ENCODE data around the gene NOL3.

Gene NOL3

DNA sequence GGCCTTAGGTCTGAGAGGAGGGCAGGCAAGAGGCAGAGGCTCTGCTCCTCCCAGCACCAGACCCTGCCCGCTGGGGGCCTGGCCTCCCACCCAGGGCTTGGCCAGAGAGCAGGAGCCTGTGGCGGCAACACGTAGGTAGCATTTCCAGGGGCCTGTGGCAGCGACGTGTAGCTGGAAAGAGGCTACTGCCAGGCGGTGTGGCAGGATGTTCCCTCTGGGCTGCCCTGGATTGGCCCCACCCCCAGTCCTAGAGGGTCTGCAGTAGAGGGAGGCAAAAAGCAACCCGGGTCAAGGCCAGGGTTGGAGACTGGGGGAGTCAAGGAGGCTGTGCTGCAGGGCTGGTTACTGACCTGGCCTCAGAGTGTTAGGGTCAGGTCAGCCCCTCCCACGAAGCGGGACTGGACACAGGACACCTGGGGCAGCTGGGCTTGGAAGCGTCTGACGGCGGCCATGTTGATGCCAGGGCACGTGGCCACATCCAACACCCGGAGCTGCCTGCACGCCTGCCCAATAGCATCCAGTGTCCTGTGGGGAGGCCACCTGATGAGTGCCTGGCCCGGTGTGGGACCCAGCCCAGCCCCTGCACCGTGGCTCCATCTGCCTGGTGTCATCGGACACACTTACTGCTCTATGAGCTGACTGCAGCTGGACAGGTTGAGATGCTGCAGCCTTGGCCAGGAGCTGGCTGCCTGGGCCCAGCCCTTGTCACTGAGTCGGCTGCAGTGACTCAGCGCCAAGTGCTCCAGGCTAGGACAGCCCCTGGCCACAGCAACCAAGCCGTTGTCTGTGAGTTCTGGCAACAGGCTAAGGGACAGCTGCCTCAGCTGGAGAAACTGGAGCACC lies 37.1 kb downstream of the NOL3 start:
- no peak for DNase-seq

- DNase-seq, result no peak
Measured at GRCh38 chr16:67208154-67208896, 38.0 kb downstream of the NOL3 start.

- no peak for DNase-seq
Measured at GRCh38 chr16:67209565-67209964, 39.2 kb downstream of the NOL3 start.

- DNase-seq, result no peak
Measured at GRCh38 chr16:67210069-67210937, 40.0 kb downstream of the NOL3 start.

- no peak for DNase-seq
Measured at GRCh38 chr16:67211674-67212073, 41.3 kb downstream of the NOL3 start.

DNA sequence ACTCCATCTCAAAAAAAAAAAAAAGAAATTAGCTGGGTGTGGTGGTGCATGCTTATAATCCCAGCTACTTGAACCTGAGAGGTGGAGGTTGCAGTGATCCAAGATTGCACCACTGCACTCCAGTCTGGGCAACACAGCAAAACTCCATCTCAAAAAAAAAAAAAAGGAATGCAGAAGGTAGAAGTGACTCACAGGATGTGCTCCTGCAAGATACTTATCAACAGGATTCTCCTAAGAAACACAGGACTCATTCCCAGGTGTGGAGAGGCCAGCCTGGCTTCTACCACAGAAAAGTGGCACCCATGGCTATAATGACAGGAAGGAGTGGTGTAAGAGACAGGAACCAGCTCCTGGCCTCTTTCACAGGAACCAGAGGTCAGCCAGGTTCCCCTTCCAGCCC lies 42.4 kb downstream of the NOL3 start:
- no peak for DNase-seq

DNA sequence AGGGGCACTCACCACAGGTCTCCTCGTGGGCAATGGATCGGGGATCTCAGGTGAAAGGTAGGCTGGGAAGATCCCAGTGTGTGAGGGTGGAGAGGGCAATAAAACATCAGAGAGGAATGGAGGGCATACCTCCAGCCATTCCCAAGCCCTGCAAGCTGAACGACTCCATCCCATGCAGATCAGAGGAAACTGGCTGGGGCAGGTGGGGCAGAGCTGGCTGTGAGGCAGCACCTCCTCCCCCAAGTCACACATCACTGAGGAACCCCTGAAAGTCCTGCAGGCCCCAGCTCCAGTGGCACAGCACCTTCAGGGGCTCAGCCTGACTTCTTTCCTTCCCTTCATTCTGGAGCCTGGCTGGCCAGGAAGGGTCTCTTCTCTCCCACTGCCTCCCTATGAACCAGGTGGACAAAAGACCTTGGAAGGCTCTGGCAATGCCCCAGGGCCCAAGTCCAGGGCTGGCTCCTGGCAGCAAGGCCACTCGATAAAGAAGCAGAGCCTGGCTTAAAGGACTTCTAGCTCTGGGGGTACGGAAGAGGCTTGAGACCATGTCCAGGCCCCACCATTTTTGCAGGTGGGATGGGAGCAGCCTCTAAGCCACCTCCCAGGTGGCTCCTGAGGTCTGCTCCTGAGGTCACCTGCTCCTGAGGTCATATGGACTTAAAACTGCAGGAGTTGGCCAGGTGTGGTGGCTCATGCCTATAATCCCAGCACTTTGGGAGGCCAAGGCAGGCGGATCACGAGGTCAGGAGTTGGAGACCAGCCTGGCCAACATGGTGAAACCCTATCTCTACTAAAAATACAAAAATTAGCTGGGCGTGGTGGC lies 43.1 kb downstream of the NOL3 start:
- no peak for DNase-seq

DNA sequence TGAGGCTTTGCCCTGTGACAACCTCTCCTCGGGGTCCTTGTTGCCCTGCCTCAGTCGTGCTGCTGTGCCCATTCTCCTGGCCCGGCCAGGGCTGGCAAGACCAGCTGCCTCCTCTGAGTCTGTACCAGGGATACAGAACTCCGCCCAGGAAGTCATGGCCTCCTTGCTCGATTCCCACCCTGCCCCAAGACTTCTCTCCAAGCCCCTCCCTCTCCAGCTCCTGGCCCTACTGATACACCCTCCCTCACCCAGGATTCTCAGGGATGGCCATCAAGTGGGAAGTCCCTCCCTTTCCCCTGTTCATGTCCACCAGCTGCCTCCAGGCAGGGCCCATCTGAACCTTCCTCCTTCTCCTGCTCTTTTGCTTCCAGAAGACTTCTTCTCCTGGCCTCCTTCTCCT lies 45.4 kb downstream of the NOL3 start:
- DNase-seq, result no peak

DNA sequence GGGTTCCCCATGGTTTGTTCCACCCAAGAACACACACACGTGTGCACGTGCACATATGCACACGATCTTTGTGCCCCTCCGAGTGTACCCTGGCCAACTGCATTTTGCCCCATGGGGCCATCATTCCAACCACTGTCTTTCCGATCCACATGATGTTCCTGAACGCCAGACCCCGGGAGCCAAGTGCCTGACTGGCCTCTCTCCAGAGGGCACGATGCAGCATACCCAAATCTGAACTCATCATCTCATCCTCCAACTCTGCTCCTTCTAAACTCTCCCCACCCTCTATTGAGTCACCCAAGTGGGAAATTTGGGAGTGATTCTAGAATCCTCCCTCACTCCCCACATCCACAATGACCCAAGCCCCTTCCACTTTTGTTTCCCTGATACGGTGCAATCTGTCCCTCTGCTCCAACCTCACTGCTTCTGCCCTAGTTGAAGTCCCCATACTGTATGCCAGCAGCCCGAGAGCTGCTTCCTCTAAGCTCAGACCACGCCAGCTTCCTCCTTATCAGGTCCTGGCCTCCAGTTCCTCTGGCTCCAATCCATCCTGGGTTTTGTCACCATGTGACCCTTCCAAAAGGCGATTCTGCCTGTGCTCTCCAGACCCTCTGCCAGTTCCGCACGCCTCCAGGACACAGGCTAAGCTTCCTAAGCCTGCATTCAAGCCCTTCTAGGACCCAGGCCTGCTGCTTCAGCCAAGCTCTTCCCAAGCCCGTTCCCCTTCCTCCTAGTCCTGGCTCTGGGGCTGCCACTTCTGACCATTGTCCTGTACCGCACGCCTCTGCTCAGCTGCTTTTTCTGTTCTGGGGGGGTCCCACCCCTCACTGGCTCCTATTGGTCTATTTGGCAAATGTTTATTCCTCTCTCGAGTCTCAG lies 46.5 kb downstream of the NOL3 start:
- DNase-seq, result no peak

DNA sequence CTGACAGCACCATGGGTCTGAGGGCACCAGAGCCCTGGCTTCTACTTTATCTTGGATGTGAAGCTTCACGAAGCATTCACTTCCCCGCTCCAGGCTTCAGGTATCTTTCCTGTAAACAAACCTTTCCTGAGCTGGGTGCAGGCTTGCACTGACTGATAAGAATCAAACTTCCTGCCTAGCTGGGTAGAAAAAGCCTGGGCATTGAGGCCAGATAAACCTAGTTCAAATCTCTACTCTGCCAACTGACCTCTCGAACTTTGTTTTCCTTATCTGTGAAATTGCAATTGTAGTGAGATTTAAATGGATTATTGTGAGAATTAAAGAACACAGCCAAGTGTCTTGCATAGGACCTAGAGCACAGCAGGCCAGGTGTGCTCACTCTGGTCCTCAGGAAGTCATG lies 53.7 kb downstream of the NOL3 start:
- no peak for DNase-seq

Measured in effector CD4-positive, alpha-beta T cell (primary cell).